Memory B cell (primary cell): ENCODE results near the gene TMEM69.

Experiments
- ATAC-seq: fragments of 150-1000 bp; cut with Tn5 transposase; 2 replicates; pipeline ENCODE4 v1.10.0; 2021; ENCODE audit warnings: low read depth, mild to moderate bottlenecking, moderate library complexity
- DNase-seq, 2 donors: peaks; one replicate each; pipeline ENCODE4 v3.0.0; 2022; ENCODE audit warnings: low spot score in 2 of 2
- H3K27ac Mint-ChIP-seq: one replicate; pipeline ENCODE4 v1.8.0; 2022; ENCODE audit warnings: mild to moderate bottlenecking, moderate library complexity, mixed read lengths
- H3K27me3 Mint-ChIP-seq: one replicate; pipeline ENCODE4 v1.8.0; 2022; ENCODE audit warnings: mixed read lengths
- H3K36me3 Mint-ChIP-seq: one replicate; pipeline ENCODE4 v1.8.0; 2022; ENCODE audit warnings: mild to moderate bottlenecking, mixed read lengths
- H3K4me1 Mint-ChIP-seq: one replicate; pipeline ENCODE4 v1.8.0; 2022; ENCODE audit warnings: mixed read lengths
- H3K4me3 Mint-ChIP-seq: one replicate; pipeline ENCODE4 v1.8.0; 2022; ENCODE audit warnings: mild to moderate bottlenecking, moderate library complexity, mixed read lengths
- H3K9me3 Mint-ChIP-seq: one replicate; pipeline ENCODE4 v1.8.0; 2022; ENCODE audit warnings: mixed read lengths

Gene TMEM69

GRCh38 chr1:45687754-45688740, at the start of gene TMEM69:
Gene TMEM69, plus strand, starts transcription at chr1:45688181. Its CDS starts 2,888 bp downstream, at chr1:45691069.
- peak within 1 kb of the TSS; percentile 100 for H3K4me3 Mint-ChIP-seq
- H3K9me3 Mint-ChIP-seq = no peaks in the 10 kb centered on the region
- H3K4me1 Mint-ChIP-seq = peaks cover 11% of the 10 kb centered on the region
- no peaks in the 10 kb centered on the region for H3K27me3 Mint-ChIP-seq
- H3K27ac Mint-ChIP-seq = peak within 1 kb of the TSS; percentile 97
- ATAC-seq = peak; percentile 10
- peaks cover 7% of the 10 kb centered on the region for H3K36me3 Mint-ChIP-seq
- DNase-seq = peak; percentile 76 to 82

GRCh38 chr1:45640293-45640692, 47.7 kb upstream of the TMEM69 start:
- Mint-ChIP-seq H3K27ac (no peak overlapping the region), H3K4me1 (peaks cover 2% of the 10 kb centered on the region), H3K9me3 (no peaks in the 10 kb centered on the region), H3K27me3 (no peaks in the 10 kb centered on the region), H3K4me3 (no peak overlapping the region), H3K36me3 (peaks cover 21% of the 10 kb centered on the region)
- ATAC-seq = no peak
- DNase-seq = no peak

- no peak overlapping the region for H3K27ac Mint-ChIP-seq
- no peak for DNase-seq
- no peaks in the 10 kb centered on the region for H3K9me3 Mint-ChIP-seq
- H3K36me3 Mint-ChIP-seq = peaks cover 22% of the 10 kb centered on the region
- no peak for ATAC-seq
- peaks cover 8% of the 10 kb centered on the region for H3K4me1 Mint-ChIP-seq
- no peak overlapping the region for H3K4me3 Mint-ChIP-seq
- H3K27me3 Mint-ChIP-seq = no peaks in the 10 kb centered on the region
Observed at GRCh38 chr1:45643321-45643720, 44.7 kb upstream of the TMEM69 start.

GRCh38 chr1:45643978-45644377, 44.0 kb upstream of the TMEM69 start:
- Mint-ChIP-seq H3K36me3 (peaks cover 23% of the 10 kb centered on the region), H3K4me1 (peaks cover 8% of the 10 kb centered on the region), H3K9me3 (no peaks in the 10 kb centered on the region), H3K27ac (no peak overlapping the region), H3K4me3 (no peak overlapping the region), H3K27me3 (no peaks in the 10 kb centered on the region)
- DNase-seq (no peak), ATAC-seq (no peak)

GRCh38 chr1:45644661-45645060, 43.3 kb upstream of the TMEM69 start:
- DNase-seq (no peak), ATAC-seq (no peak)
- Mint-ChIP-seq H3K27me3 (no peaks in the 10 kb centered on the region), H3K4me1 (peaks cover 8% of the 10 kb centered on the region), H3K36me3 (peaks cover 23% of the 10 kb centered on the region), H3K9me3 (no peaks in the 10 kb centered on the region), H3K4me3 (no peak overlapping the region), H3K27ac (peak overlapping the region; percentile 54)

GRCh38 chr1:45647248-45648021, 40.5 kb upstream of the TMEM69 start:
- peaks cover 16% of the 10 kb centered on the region for H3K36me3 Mint-ChIP-seq
- no peak for DNase-seq
- H3K4me3 Mint-ChIP-seq = no peak overlapping the region
- peak overlapping the region; percentile 51 for H3K27ac Mint-ChIP-seq
- no peak for ATAC-seq
- no peaks in the 10 kb centered on the region for H3K27me3 Mint-ChIP-seq
- no peaks in the 10 kb centered on the region for H3K9me3 Mint-ChIP-seq
- H3K4me1 Mint-ChIP-seq = peaks cover 11% of the 10 kb centered on the region

GRCh38 chr1:45654540-45655280, 33.3 kb upstream of the TMEM69 start:
- peaks cover 3% of the 10 kb centered on the region for H3K4me1 Mint-ChIP-seq
- H3K4me3 Mint-ChIP-seq = no peak overlapping the region
- no peaks in the 10 kb centered on the region for H3K27me3 Mint-ChIP-seq
- no peak overlapping the region for H3K27ac Mint-ChIP-seq
- peaks cover 27% of the 10 kb centered on the region for H3K36me3 Mint-ChIP-seq
- DNase-seq (no peak), ATAC-seq (no peak)
- H3K9me3 Mint-ChIP-seq = no peaks in the 10 kb centered on the region

- Mint-ChIP-seq H3K9me3 (no peaks in the 10 kb centered on the region), H3K27me3 (no peaks in the 10 kb centered on the region), H3K4me1 (no peaks in the 10 kb centered on the region), H3K4me3 (no peak overlapping the region), H3K36me3 (peaks cover 23% of the 10 kb centered on the region), H3K27ac (no peak overlapping the region)
- DNase-seq (no peak), ATAC-seq (no peak)
Observed at GRCh38 chr1:45656573-45657226, 31.3 kb upstream of the TMEM69 start.

- no peak for ATAC-seq
- peaks cover 21% of the 10 kb centered on the region for H3K36me3 Mint-ChIP-seq
- no peaks in the 10 kb centered on the region for H3K27me3 Mint-ChIP-seq
- peaks cover 3% of the 10 kb centered on the region for H3K4me1 Mint-ChIP-seq
- no peaks in the 10 kb centered on the region for H3K9me3 Mint-ChIP-seq
- no peak overlapping the region for H3K4me3 Mint-ChIP-seq
- no peak overlapping the region for H3K27ac Mint-ChIP-seq
- DNase-seq = no peak
Observed at GRCh38 chr1:45658171-45658570, 29.8 kb upstream of the TMEM69 start.

- Mint-ChIP-seq H3K36me3 (peaks cover 24% of the 10 kb centered on the region), H3K27me3 (no peaks in the 10 kb centered on the region), H3K9me3 (no peaks in the 10 kb centered on the region), H3K4me1 (peaks cover 6% of the 10 kb centered on the region), H3K27ac (no peak overlapping the region), H3K4me3 (no peak overlapping the region)
- DNase-seq = no peak
- no peak for ATAC-seq
Observed at GRCh38 chr1:45659222-45659621, 28.8 kb upstream of the TMEM69 start.

- H3K36me3 Mint-ChIP-seq = peaks cover 23% of the 10 kb centered on the region
Observed at GRCh38 chr1:45660336-45660735, 27.6 kb upstream of the TMEM69 start.

GRCh38 chr1:45666836-45667235, 21.1 kb upstream of the TMEM69 start:
- peak overlapping the region; percentile 47 for H3K27ac Mint-ChIP-seq

More at GRCh38 chr1:45660336-45660735, 27.6 kb upstream of the TMEM69 start:
- no peak for ATAC-seq
- Mint-ChIP-seq H3K4me3 (no peak overlapping the region), H3K4me1 (peaks cover 9% of the 10 kb centered on the region), H3K27me3 (no peaks in the 10 kb centered on the region), H3K9me3 (no peaks in the 10 kb centered on the region), H3K27ac (no peak overlapping the region)
- DNase-seq = no peak

GRCh38 chr1:45667321-45668111, 20.5 kb upstream of the TMEM69 start:
- Mint-ChIP-seq H3K27ac (peak overlapping the region; percentile 47), H3K27me3 (no peaks in the 10 kb centered on the region), H3K4me1 (peaks cover 34% of the 10 kb centered on the region), H3K4me3 (no peak overlapping the region), H3K9me3 (no peaks in the 10 kb centered on the region), H3K36me3 (peaks cover 12% of the 10 kb centered on the region)
- DNase-seq (no peak), ATAC-seq (no peak)

More at GRCh38 chr1:45666836-45667235, 21.1 kb upstream of the TMEM69 start:
- no peak for DNase-seq
- no peak overlapping the region for H3K4me3 Mint-ChIP-seq
- H3K9me3 Mint-ChIP-seq = no peaks in the 10 kb centered on the region
- no peaks in the 10 kb centered on the region for H3K27me3 Mint-ChIP-seq
- no peak for ATAC-seq
- H3K36me3 Mint-ChIP-seq = peaks cover 11% of the 10 kb centered on the region
- peaks cover 34% of the 10 kb centered on the region for H3K4me1 Mint-ChIP-seq
